Measurements from ENCODE around the gene BRINP2. TPM values are rescaled to one million over a fixed set of nuclear protein-coding genes. Genes with fewer than 3 reads are reported as not detected.

The BRINP2 gene
- polyA plus RNA-seq, 3 donors = not detected

- no peaks in the 10 kb centered on the region for H4K20me1 ChIP-seq (ENCODE audit: insufficient read depth, low read length)
- intact Hi-C loops (cut with micrococcal nuclease) = no loop called here
- no peaks in the 10 kb centered on the region for H3K36me3 ChIP-seq (replicated peaks in 1 of 2; ENCODE audit: control insufficient read depth in 1 of 2, insufficient read depth in 2 of 2, low read length in 2 of 2)
- H3K4me1 ChIP-seq (ENCODE audit: control insufficient read depth in 1 of 2, insufficient read depth in 2 of 2, low read length in 2 of 2) = no peaks in the 10 kb centered on the region
- TF ChIP-seq CTCF (IDR thresholded peaks at IDR 0.05) = no peak
- no peak overlapping the region for H3K27ac ChIP-seq (ENCODE audit: low read depth in 1 of 2, low read length in 2 of 2)
- WGBS (ENCODE audit: insufficient coverage) = 100% methylated on average over 1 of the region's 2 CpGs
- Mint-ChIP-seq H3K27me3 (ENCODE audit: low read depth in 3 of 3) (peaks cover 0 to 2% (median 0%) of the 10 kb centered on the region in 3 donors), H3K4me1 (no peaks in the 10 kb centered on the region), H3K4me3 (no peak overlapping the region), H3K36me3 (no peaks in the 10 kb centered on the region), H3K9me3 (peaks cover 0 to 11% (median 3%) of the 10 kb centered on the region in 7 donors), H3K27ac (no peak overlapping the region)
- no peak overlapping the region for H3K4me2 ChIP-seq (replicated peaks; ENCODE audit: extremely low read depth, low read length, poor library complexity, severe bottlenecking)
- H3K4me3 ChIP-seq (replicated peaks in 1 of 3; ENCODE audit: low read depth in 2 of 3, low read length in 3 of 3) = no peak overlapping the region
- H2AFZ ChIP-seq (ENCODE audit: insufficient read depth, low read depth, low read length, poor library complexity, severe bottlenecking) = no peak overlapping the region
- H3K79me2 ChIP-seq (ENCODE audit: insufficient read depth, low read length) = no peaks in the 10 kb centered on the region
- no peaks in the 10 kb centered on the region for H3K27me3 ChIP-seq (ENCODE audit: control insufficient read depth in 2 of 2, insufficient read depth in 2 of 2, low read length in 2 of 2)
- no peaks in the 10 kb centered on the region for H3K9me3 ChIP-seq (replicated peaks in 1 of 2; ENCODE audit: control insufficient read depth in 1 of 2, insufficient read depth in 1 of 2, low read length in 2 of 2)
- no peak overlapping the region for H3K9ac ChIP-seq (ENCODE audit: insufficient read depth, low read length, poor library complexity, severe bottlenecking)
- DNase-seq = no peak
These were observed 112.6 kb downstream of the BRINP2 start for GRCh38 chr1:177283380-177283779.

- intact Hi-C loops (cut with micrococcal nuclease) = no loop called here
- Histone ChIP-seq H3K79me2 (ENCODE audit: insufficient read depth, low read length) (no peaks in the 10 kb centered on the region), H3K4me1 (ENCODE audit: control insufficient read depth in 1 of 2, insufficient read depth in 2 of 2, low read length in 2 of 2) (no peaks in the 10 kb centered on the region), H3K9ac (ENCODE audit: insufficient read depth, low read length, poor library complexity, severe bottlenecking) (no peak overlapping the region), H4K20me1 (ENCODE audit: insufficient read depth, low read length) (no peaks in the 10 kb centered on the region), H3K4me2 (replicated peaks; ENCODE audit: extremely low read depth, low read length, poor library complexity, severe bottlenecking) (no peak overlapping the region), H3K27me3 (ENCODE audit: control insufficient read depth in 2 of 2, insufficient read depth in 2 of 2, low read length in 2 of 2) (no peaks in the 10 kb centered on the region), H2AFZ (ENCODE audit: insufficient read depth, low read depth, low read length, poor library complexity, severe bottlenecking) (no peak overlapping the region), H3K27ac (ENCODE audit: low read depth in 1 of 2, low read length in 2 of 2) (no peak overlapping the region), H3K4me3 (replicated peaks in 1 of 3; ENCODE audit: low read depth in 2 of 3, low read length in 3 of 3) (no peak overlapping the region), H3K9me3 (replicated peaks in 1 of 2; ENCODE audit: control insufficient read depth in 1 of 2, insufficient read depth in 1 of 2, low read length in 2 of 2) (no peaks in the 10 kb centered on the region), H3K36me3 (replicated peaks in 1 of 2; ENCODE audit: control insufficient read depth in 1 of 2, insufficient read depth in 2 of 2, low read length in 2 of 2) (no peaks in the 10 kb centered on the region)
- Mint-ChIP-seq H3K27ac (no peak overlapping the region), H3K9me3 (peaks cover 0 to 5% (median 3%) of the 10 kb centered on the region in 7 donors), H3K27me3 (ENCODE audit: low read depth in 3 of 3) (peaks cover 0 to 2% (median 0%) of the 10 kb centered on the region in 3 donors), H3K4me1 (no peaks in the 10 kb centered on the region), H3K36me3 (no peaks in the 10 kb centered on the region), H3K4me3 (no peak overlapping the region)
- TF ChIP-seq CTCF (IDR thresholded peaks at IDR 0.05) = no peak
- no peak for DNase-seq
- no CpG with 5 or more reads among the region's 3 CpGs for WGBS (ENCODE audit: insufficient coverage)
These were observed 115.6 kb downstream of the BRINP2 start for GRCh38 chr1:177286396-177286795.

Data from CD14-positive monocyte (primary cell).